Measurements from ENCODE around the gene PPFIBP1.

DNA sequence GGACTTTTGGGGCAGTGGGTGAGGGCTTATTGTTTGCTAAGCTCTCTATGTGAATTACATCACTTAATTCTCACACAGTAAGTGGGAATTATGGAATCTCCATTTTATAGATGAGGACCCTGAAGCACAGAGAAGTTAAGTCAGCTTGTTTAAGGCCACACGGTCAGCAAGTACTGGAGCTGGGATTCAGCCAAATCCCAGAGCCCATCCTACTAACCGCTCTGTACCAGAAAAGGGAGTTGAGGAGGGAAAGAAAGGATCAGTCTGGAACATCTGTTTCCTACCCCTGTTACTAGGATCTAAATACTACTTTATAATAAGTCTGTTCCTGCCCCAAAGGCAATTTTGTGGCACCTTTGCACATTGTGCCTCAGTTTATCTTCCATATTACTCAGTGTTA is 42.6 kb downstream of the PPFIBP1 start:
- TF ChIP-seq POLR2A (IDR thresholded peaks at IDR 0.05) (no peak), POLR2AphosphoS5 (IDR thresholded peaks at IDR 0.05) (no peak)
- TF ChIP-seq, protein P1, sequence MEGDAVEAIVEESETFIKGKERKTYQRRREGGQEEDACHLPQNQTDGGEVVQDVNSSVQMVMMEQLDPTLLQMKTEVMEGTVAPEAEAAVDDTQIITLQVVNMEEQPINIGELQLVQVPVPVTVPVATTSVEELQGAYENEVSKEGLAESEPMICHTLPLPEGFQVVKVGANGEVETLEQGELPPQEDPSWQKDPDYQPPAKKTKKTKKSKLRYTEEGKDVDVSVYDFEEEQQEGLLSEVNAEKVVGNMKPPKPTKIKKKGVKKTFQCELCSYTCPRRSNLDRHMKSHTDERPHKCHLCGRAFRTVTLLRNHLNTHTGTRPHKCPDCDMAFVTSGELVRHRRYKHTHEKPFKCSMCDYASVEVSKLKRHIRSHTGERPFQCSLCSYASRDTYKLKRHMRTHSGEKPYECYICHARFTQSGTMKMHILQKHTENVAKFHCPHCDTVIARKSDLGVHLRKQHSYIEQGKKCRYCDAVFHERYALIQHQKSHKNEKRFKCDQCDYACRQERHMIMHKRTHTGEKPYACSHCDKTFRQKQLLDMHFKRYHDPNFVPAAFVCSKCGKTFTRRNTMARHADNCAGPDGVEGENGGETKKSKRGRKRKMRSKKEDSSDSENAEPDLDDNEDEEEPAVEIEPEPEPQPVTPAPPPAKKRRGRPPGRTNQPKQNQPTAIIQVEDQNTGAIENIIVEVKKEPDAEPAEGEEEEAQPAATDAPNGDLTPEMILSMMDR (IDR thresholded peaks at IDR 0.05) = no peak

All from upper lobe of left lung (tissue), 4 donors.